NT2/D1 (cell line): ENCODE measurements around the gene TMEM263.

Experiments
- DNase-seq: peaks from one replicate; pipeline ENCODE4 v3.0.0-alpha.2; 2011; ENCODE audit warnings: low read depth, low spot score
- H3K27me3 ChIP-seq: 2 replicates; pipeline ENCODE4 v1.6.0; 2011; ENCODE audit warnings: mild to moderate bottlenecking; ENCODE audit not compliant: insufficient read length, insufficient read depth
- H3K36me3 ChIP-seq: 2 replicates; pipeline ENCODE4 v1.6.1; 2011; ENCODE audit warnings: mild to moderate bottlenecking, low read length, mixed read lengths; ENCODE audit not compliant: insufficient read depth, insufficient read length
- H3K4me1 ChIP-seq: 2 replicates; pipeline ENCODE4 v1.5.1; 2011; ENCODE audit not compliant: insufficient read depth, insufficient read length
- H3K4me3 ChIP-seq: 2 replicates; pipeline ENCODE4 v1.5.1; 2011; ENCODE audit warnings: low read depth; ENCODE audit not compliant: insufficient read length
- H3K9ac ChIP-seq: 2 replicates; pipeline ENCODE4 v1.6.0; 2011; ENCODE audit warnings: low read depth; ENCODE audit not compliant: insufficient read length
- H3K9me3 ChIP-seq: 2 replicates; pipeline ENCODE4 v1.5.1; 2011; ENCODE audit warnings: mild to moderate bottlenecking, low read length; ENCODE audit not compliant: insufficient read depth
- SUZ12 ChIP-seq: IDR thresholded peaks from 2 replicates; pipeline ENCODE4 v1.6.1; 2011; ENCODE audit not compliant: insufficient read length, insufficient read depth; ENCODE audit errors: extremely low read depth
- YY1 ChIP-seq: IDR thresholded peaks from 2 replicates; pipeline ENCODE4 v1.6.1; 2011; ENCODE audit not compliant: insufficient read length, insufficient read depth
- ZNF274 ChIP-seq: IDR thresholded peaks from 2 replicates; pipeline ENCODE4 v1.6.1; 2011; ENCODE audit warnings: mild to moderate bottlenecking, low read depth, low read length

TMEM263 gene

GRCh38 chr12:106924268-106924861, 31.3 kb upstream of the TMEM263 start:
- no peak overlapping the region for H3K9ac ChIP-seq
- no peak for TF ChIP-seq YY1
- TF ChIP-seq SUZ12, result no peak
- no peak for TF ChIP-seq ZNF274
- no peaks in the 10 kb centered on the region for H3K27me3 ChIP-seq
- no peak overlapping the region for H3K4me3 ChIP-seq
- H3K9me3 ChIP-seq, result peaks cover 9% of the 10 kb centered on the region
- H3K36me3 ChIP-seq, result no peaks in the 10 kb centered on the region
- H3K4me1 ChIP-seq, result no peaks in the 10 kb centered on the region
- no peak for DNase-seq

GRCh38 chr12:106926657-106927056, 29.1 kb upstream of the TMEM263 start:
- Histone ChIP-seq H3K4me1 (no peaks in the 10 kb centered on the region), H3K4me3 (no peak overlapping the region), H3K27me3 (no peaks in the 10 kb centered on the region), H3K9ac (no peak overlapping the region), H3K36me3 (no peaks in the 10 kb centered on the region), H3K9me3 (peaks cover 9% of the 10 kb centered on the region)
- TF ChIP-seq ZNF274 (no peak), YY1 (no peak), SUZ12 (no peak)
- DNase-seq, result no peak

- H3K9ac ChIP-seq, result no peak overlapping the region
- H3K4me1 ChIP-seq, result no peaks in the 10 kb centered on the region
- TF ChIP-seq YY1 (no peak), SUZ12 (no peak), ZNF274 (no peak)
Measured at GRCh38 chr12:106934277-106934676, 21.4 kb upstream of the TMEM263 start.

GRCh38 chr12:106941481-106942156, 14.1 kb upstream of the TMEM263 start:
- no peak for DNase-seq
- Histone ChIP-seq H3K27me3 (no peaks in the 10 kb centered on the region), H3K9ac (no peak overlapping the region), H3K4me1 (no peaks in the 10 kb centered on the region), H3K4me3 (no peak overlapping the region), H3K9me3 (peaks cover 46% of the 10 kb centered on the region), H3K36me3 (no peaks in the 10 kb centered on the region)
- TF ChIP-seq SUZ12, result no peak
- TF ChIP-seq YY1, result no peak
- no peak for TF ChIP-seq ZNF274

More at GRCh38 chr12:106934277-106934676, 21.4 kb upstream of the TMEM263 start:
- Histone ChIP-seq H3K36me3 (no peaks in the 10 kb centered on the region), H3K9me3 (0 out of 2 replicates have a peak, but pooled peaks cover under 1% of the 10 kb centered on the region), H3K27me3 (no peaks in the 10 kb centered on the region), H3K4me3 (no peak overlapping the region)
- no peak for DNase-seq

GRCh38 chr12:106942775-106943174, 12.9 kb upstream of the TMEM263 start:
- no peak overlapping the region for H3K4me3 ChIP-seq
- no peak for DNase-seq
- no peaks in the 10 kb centered on the region for H3K36me3 ChIP-seq
- H3K4me1 ChIP-seq, result no peaks in the 10 kb centered on the region
- TF ChIP-seq SUZ12, result no peak
- no peak for TF ChIP-seq YY1
- TF ChIP-seq ZNF274, result no peak
- no peak overlapping the region for H3K9ac ChIP-seq
- no peaks in the 10 kb centered on the region for H3K27me3 ChIP-seq
- H3K9me3 ChIP-seq, result peaks cover 57% of the 10 kb centered on the region

GRCh38 chr12:106945261-106945851, 10.4 kb upstream of the TMEM263 start:
- H3K9ac ChIP-seq, result no peak overlapping the region
- no peaks in the 10 kb centered on the region for H3K27me3 ChIP-seq
- H3K36me3 ChIP-seq, result no peaks in the 10 kb centered on the region
- no peak for DNase-seq
- no peak for TF ChIP-seq SUZ12
- no peak for TF ChIP-seq ZNF274
- TF ChIP-seq YY1, result no peak
- no peaks in the 10 kb centered on the region for H3K4me1 ChIP-seq
- H3K9me3 ChIP-seq, result peaks cover 69% of the 10 kb centered on the region
- no peak overlapping the region for H3K4me3 ChIP-seq

GRCh38 chr12:106947461-106947860, 8.2 kb upstream of the TMEM263 start:
- H3K4me3 ChIP-seq, result no peak overlapping the region
- TF ChIP-seq SUZ12 (no peak), YY1 (no peak), ZNF274 (no peak)
- H3K9me3 ChIP-seq, result peaks cover 69% of the 10 kb centered on the region

More at GRCh38 chr12:106947461-106947860, 8.2 kb upstream of the TMEM263 start:
- DNase-seq, result no peak
- Histone ChIP-seq H3K27me3 (no peaks in the 10 kb centered on the region), H3K36me3 (no peaks in the 10 kb centered on the region), H3K9ac (no peak overlapping the region), H3K4me1 (no peaks in the 10 kb centered on the region)
